Urothelium cell line (cell line): ENCODE results near the gene PRR3.
"Not testable (repeated sequence)": the region's sequence is repeated elsewhere in the genome, so short reads cannot be mapped to it uniquely, and the experiment has no call there.

Source experiments
- DNase-seq: peaks from one replicate; pipeline ENCODE4 v3.0.0; 2011; ENCODE audit warnings: low spot score, mixed read lengths
- FAIRE-seq: peaks from 2 replicates; lab custom pipeline; 2011; peaks lifted over from hg19 to GRCh38; lab: Jason Lieb, UNC

PRR3 gene

GRCh38 chr6:30556906-30557682 is at the start of gene PRR3:
Gene PRR3 (plus strand): TSS chr6:30557295. CDS start chr6:30557345, 50 bp downstream.
- peak; percentile 50 for FAIRE-seq
- DNase-seq = peak; percentile 92

GRCh38 chr6:30507849-30508827 is 49.0 kb upstream of the PRR3 start:
- DNase-seq (no peak), FAIRE-seq (no peak)

- FAIRE-seq (no peak), DNase-seq (no peak)
These were observed 48.0 kb upstream of the PRR3 start for GRCh38 chr6:30508890-30509736.

GRCh38 chr6:30510419-30511168 is 46.5 kb upstream of the PRR3 start:
- FAIRE-seq (no peak), DNase-seq (no peak)

- no peak for DNase-seq
- FAIRE-seq = no peak
These were observed 45.9 kb upstream of the PRR3 start for GRCh38 chr6:30511169-30511546.

GRCh38 chr6:30513451-30513850 is 43.6 kb upstream of the PRR3 start:
- FAIRE-seq = no peak
- DNase-seq = no peak

GRCh38 chr6:30515106-30515505 is 42.0 kb upstream of the PRR3 start:
- DNase-seq = no peak
- FAIRE-seq = no peak

- no peak for FAIRE-seq
- no peak for DNase-seq
These were observed 40.9 kb upstream of the PRR3 start for GRCh38 chr6:30515944-30516753.

GRCh38 chr6:30516754-30517076 is 40.4 kb upstream of the PRR3 start:
- not testable (repeated sequence) for DNase-seq, FAIRE-seq

GRCh38 chr6:30517767-30518504 is 39.2 kb upstream of the PRR3 start:
- FAIRE-seq, DNase-seq: not testable (repeated sequence)

- not testable (repeated sequence) for DNase-seq, FAIRE-seq
These were observed 38.5 kb upstream of the PRR3 start for GRCh38 chr6:30518505-30519145.

GRCh38 chr6:30520522-30520921 is 36.6 kb upstream of the PRR3 start:
- DNase-seq = no peak
- no peak for FAIRE-seq

GRCh38 chr6:30521082-30521481 is 36.0 kb upstream of the PRR3 start:
- not testable (repeated sequence) for FAIRE-seq
- peak; percentile 51 for DNase-seq

- FAIRE-seq, DNase-seq: not testable (repeated sequence)
These were observed 35.1 kb upstream of the PRR3 start for GRCh38 chr6:30521952-30522351.

GRCh38 chr6:30526444-30526843 is 30.7 kb upstream of the PRR3 start:
- DNase-seq, FAIRE-seq: not testable (repeated sequence)

GRCh38 chr6:30529349-30529875 is 27.7 kb upstream of the PRR3 start:
- DNase-seq, FAIRE-seq: not testable (repeated sequence)

- FAIRE-seq (no peak), DNase-seq (no peak)
These were observed 27.1 kb upstream of the PRR3 start for GRCh38 chr6:30530014-30530413.
